Left ventricle myocardium inferior (tissue), 1 donor: ENCODE results near the gene SORBS2. TPM values are rescaled to one million over a fixed set of nuclear protein-coding genes. Genes with fewer than 3 reads are reported as not detected.

Experiments used
- DNase-seq: peaks from one replicate; pipeline ENCODE4 v3.0.0-alpha.2; 2020
- H3K27ac ChIP-seq: fragments of 200-600 bp; replicated peaks from 2 replicates; pipeline ENCODE4 v1.8.0; 2021
- H3K27me3 ChIP-seq: fragments of 200-600 bp; 2 replicates; pipeline ENCODE4 v1.8.0; 2021; ENCODE audit warnings: low read depth
- H3K36me3 ChIP-seq: fragments of 200-600 bp; 2 replicates; pipeline ENCODE4 v1.8.0; 2021
- H3K4me1 ChIP-seq: fragments of 200-600 bp; 2 replicates; pipeline ENCODE4 v1.8.0; 2021
- H3K4me3 ChIP-seq: fragments of 200-600 bp; 2 replicates; pipeline ENCODE4 v1.8.0; 2021; ENCODE audit warnings: mild to moderate bottlenecking, moderate library complexity
- H3K9me3 ChIP-seq: fragments of 200-600 bp; replicated peaks from 2 replicates; pipeline ENCODE4 v1.8.0; 2021
- intact Hi-C: fragments of 100-400 bp; cut with micrococcal nuclease; formaldehyde crosslinking; loops from one replicate; pipeline ENCODE4 v1.11.0; 2022
- total RNA-seq: library from RNA; stranded (reverse); fragmentation: NEBNext Ultra II Directional; extraction: Animal tissue kit (Norgen Biotek cat#: 25700); gene quantifications from one replicate; pipeline ENCODE4 v1.2.1, GENCODE V29; 2021
- TF ChIP-seq, protein P1 (sequence below): fragments of 200-600 bp; IDR thresholded peaks from 2 replicates; pipeline ENCODE4 v1.8.0; 2021; ENCODE audit warnings: antibody characterized with exemption, mild to moderate bottlenecking, borderline replicate concordance
- donor health status: DM: no; HTN: yes; CAD: no; lungs with severe emphysema.

Gene SORBS2
- total RNA-seq, 1 donor from 2014 or later, result 1,282 TPM

DNA sequence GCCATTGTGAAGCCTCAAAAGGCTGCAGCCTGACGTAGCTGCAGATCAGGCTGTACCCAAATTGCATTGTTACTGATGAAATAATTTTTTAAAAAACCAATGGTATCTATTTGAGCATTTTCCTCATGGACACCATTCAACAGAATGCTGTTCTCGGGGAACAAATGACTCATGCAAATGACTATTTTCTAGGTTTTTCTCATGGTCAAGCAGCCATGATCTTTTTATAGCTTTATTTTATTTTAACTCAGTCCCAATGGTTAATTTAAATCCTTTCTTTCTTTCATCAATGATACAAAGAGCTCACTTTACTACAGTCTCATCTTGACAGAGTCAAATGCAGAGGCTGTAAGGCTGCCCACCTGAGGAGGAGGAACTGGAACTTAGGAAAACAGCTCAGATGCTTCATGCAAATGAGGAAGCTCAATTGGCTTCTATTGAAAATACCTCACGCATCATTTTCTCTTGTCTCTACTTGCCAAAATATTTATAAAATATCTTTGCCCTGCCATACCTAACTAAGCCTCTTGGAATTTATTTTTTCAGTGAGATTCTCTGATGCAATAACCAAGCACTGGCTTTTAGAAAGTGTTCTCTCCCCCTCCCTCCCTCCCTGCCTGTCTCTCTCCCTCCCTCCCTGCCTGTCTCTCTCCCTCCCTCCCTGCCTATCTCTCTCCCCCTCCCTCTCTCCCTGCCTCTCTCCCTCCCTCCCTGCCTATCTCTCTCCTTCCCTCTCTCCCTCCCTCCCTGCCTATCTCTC lies 81.0 kb downstream of the SORBS2 start:
- intact Hi-C loops, result no loop called here
- H3K36me3 ChIP-seq, result peaks cover 19% of the 10 kb centered on the region
- TF ChIP-seq, protein P1, sequence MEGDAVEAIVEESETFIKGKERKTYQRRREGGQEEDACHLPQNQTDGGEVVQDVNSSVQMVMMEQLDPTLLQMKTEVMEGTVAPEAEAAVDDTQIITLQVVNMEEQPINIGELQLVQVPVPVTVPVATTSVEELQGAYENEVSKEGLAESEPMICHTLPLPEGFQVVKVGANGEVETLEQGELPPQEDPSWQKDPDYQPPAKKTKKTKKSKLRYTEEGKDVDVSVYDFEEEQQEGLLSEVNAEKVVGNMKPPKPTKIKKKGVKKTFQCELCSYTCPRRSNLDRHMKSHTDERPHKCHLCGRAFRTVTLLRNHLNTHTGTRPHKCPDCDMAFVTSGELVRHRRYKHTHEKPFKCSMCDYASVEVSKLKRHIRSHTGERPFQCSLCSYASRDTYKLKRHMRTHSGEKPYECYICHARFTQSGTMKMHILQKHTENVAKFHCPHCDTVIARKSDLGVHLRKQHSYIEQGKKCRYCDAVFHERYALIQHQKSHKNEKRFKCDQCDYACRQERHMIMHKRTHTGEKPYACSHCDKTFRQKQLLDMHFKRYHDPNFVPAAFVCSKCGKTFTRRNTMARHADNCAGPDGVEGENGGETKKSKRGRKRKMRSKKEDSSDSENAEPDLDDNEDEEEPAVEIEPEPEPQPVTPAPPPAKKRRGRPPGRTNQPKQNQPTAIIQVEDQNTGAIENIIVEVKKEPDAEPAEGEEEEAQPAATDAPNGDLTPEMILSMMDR, result peak; percentile 20
- H3K27ac ChIP-seq, result peak overlapping the region; percentile 63
- no peaks in the 10 kb centered on the region for H3K27me3 ChIP-seq
- no peak overlapping the region for H3K4me3 ChIP-seq
- no peak for DNase-seq
- H3K9me3 ChIP-seq, result no peaks in the 10 kb centered on the region
- H3K4me1 ChIP-seq, result peaks cover 88% of the 10 kb centered on the region

DNA sequence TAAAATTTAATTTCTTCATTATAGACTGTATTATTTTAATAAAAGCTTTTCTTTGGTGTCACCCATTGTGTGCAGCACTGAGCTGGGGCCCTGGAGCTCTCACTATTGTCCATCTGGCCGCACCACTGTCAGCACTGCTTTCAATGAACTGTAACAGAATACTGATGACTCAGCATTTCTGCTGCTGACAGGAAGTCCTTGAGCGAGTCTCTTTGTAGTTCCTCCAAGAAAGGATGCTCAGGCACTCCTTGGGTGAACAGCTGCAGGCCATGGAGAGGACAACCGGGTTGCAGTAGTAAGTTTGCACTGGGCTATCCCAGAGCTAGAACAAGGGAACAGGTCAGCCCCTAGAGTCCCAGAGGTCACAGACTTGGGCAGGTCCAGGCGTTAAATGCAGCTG lies 81.6 kb downstream of the SORBS2 start:
- Histone ChIP-seq H3K4me1 (peaks cover 88% of the 10 kb centered on the region), H3K9me3 (no peaks in the 10 kb centered on the region), H3K27me3 (no peaks in the 10 kb centered on the region), H3K27ac (peak overlapping the region; percentile 63), H3K4me3 (no peak overlapping the region), H3K36me3 (peaks cover 19% of the 10 kb centered on the region)
- DNase-seq, result no peak
- TF ChIP-seq, protein P1, result no peak
- intact Hi-C loops, result no loop called here

DNA sequence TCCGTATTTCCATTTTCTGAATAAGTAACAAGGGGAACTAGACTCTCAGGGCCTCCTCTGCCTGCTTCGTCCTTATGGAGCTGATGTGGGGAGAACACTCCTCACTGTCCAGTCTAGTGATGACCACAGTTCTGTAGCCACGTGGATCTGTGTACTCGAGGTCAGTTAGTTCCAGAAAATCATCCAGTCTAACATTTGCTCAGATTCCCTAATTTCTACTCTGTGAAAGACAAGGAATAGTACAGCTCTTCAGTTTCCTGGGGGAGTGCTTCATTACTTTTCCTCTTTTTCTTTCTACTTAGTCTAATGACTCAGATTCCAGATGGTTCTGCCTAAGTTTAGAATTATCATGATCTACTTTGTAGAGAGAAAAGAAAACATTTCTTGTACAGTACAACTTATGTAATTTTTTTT lies 82.6 kb downstream of the SORBS2 start:
- DNase-seq, result no peak
- Histone ChIP-seq H3K9me3 (no peaks in the 10 kb centered on the region), H3K27ac (peak overlapping the region; percentile 63), H3K36me3 (peaks cover 19% of the 10 kb centered on the region), H3K4me1 (peaks cover 88% of the 10 kb centered on the region), H3K27me3 (no peaks in the 10 kb centered on the region), H3K4me3 (no peak overlapping the region)
- TF ChIP-seq, protein P1, result no peak
- intact Hi-C loops, result no loop called here

DNA sequence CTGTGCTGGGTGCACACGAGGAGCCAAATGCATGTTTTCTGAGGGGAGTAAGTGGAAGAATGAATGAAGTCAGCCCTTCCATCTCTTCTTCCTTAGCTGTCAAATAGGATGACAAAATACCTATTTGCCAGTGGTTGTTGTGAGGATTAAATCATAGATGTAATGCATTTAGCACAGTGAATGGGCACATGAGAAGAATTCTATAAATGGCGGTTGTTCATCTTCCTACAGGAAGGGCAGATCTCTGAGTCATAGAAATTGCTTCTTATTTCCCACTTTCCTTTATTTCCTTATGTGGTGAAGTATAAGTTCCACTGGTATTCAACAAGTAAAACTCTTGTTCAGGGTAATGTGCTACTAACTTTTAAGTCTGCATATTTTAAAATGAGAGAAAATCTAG lies 83.1 kb downstream of the SORBS2 start:
- peaks cover 17% of the 10 kb centered on the region for H3K36me3 ChIP-seq
- H3K9me3 ChIP-seq, result no peaks in the 10 kb centered on the region
- H3K27me3 ChIP-seq, result no peaks in the 10 kb centered on the region
- intact Hi-C loops, result no loop called here
- DNase-seq, result no peak
- TF ChIP-seq, protein P1, result no peak
- H3K4me1 ChIP-seq, result peaks cover 91% of the 10 kb centered on the region
- H3K4me3 ChIP-seq, result no peak overlapping the region
- H3K27ac ChIP-seq, result peak overlapping the region; percentile 63

DNA sequence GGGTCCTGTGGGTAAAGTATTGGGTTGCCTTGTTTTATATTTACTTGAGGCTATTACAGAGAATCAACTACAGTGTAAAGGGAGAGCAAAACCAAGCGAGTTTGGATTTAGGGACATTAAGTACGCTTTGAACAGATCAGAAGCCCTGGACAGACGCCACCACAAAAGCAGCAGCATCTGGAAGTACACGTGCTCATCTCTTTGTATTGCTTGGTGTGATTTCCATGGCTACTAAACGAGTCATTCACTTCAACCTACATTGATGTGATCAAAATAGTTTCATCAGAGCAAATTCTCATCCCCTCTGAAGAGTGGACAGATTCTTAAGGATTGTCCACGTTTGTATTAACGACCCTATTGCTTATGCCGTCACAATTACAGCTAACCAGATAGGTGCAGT lies 85.1 kb downstream of the SORBS2 start:
- TF ChIP-seq, protein P1, result no peak
- Histone ChIP-seq H3K27ac (peak overlapping the region; percentile 64), H3K4me3 (no peak overlapping the region), H3K9me3 (no peaks in the 10 kb centered on the region), H3K36me3 (no peaks in the 10 kb centered on the region), H3K4me1 (peaks cover 92% of the 10 kb centered on the region), H3K27me3 (no peaks in the 10 kb centered on the region)
- intact Hi-C loops, result no loop called here
- DNase-seq, result no peak
